Posterior cingulate gyrus (tissue), 11 donors: ENCODE results near the gene SLC25A29.
"Not testable (repeated sequence)": the region's sequence is repeated elsewhere in the genome, so short reads cannot be mapped to it uniquely, and the experiment has no call there.

ENCODE experiments used
- DNase-seq, 10 donors: peaks; one replicate each; pipeline versions ENCODE4 v3.0.0 to v3.0.0-alpha.2; 2020 to 2021; ENCODE audit warnings: mixed read lengths in 3 of 10
- intact Hi-C: fragments of 100-400 bp; cut with DNase I; formaldehyde crosslinking; loops from one replicate; pipeline ENCODE4 v1.15.1; 2023

The SLC25A29 gene

GRCh38 chr14:100306101-100306997 lies at the start of gene SLC25A29:
Gene SLC25A29, minus strand, starts transcription at chr14:100306444. Its CDS starts 212 bp downstream, at chr14:100306232.
- peak; percentile 86 to 99 (median 91) for DNase-seq
- intact Hi-C loops: loop anchor here (2.0 to 10.0 kb wide), 4 partner anchors 34 to 322 kb away; partner anchors contain the start of gene WDR25

GRCh38 chr14:100350986-100351385 lies 44.7 kb upstream of the SLC25A29 start:
- intact Hi-C loops: no loop called here
- no peak for DNase-seq

GRCh38 chr14:100350276-100350926 lies 44.2 kb upstream of the SLC25A29 start:
- intact Hi-C loops: no loop called here
- no peak for DNase-seq

GRCh38 chr14:100348784-100349685 lies 42.8 kb upstream of the SLC25A29 start:
- no peak for DNase-seq
- intact Hi-C loops: no loop called here

GRCh38 chr14:100348253-100348729 lies 42.0 kb upstream of the SLC25A29 start:
- intact Hi-C loops: no loop called here
- DNase-seq: no peak

- intact Hi-C loops: no loop called here
- no peak for DNase-seq
Measured at GRCh38 chr14:100346306-100347091, 40.3 kb upstream of the SLC25A29 start.

- intact Hi-C loops: no loop called here
- no peak for DNase-seq
Measured at GRCh38 chr14:100345711-100346110, 39.5 kb upstream of the SLC25A29 start.

- intact Hi-C loops: not testable (repeated sequence)
- DNase-seq: peak in 1 of 10 donors; percentile 37
Measured at GRCh38 chr14:100344657-100345056, 38.4 kb upstream of the SLC25A29 start.

GRCh38 chr14:100342826-100343225 lies 36.6 kb upstream of the SLC25A29 start:
- peak in 1 of 10 donors; percentile 23 for DNase-seq
- intact Hi-C loops: not testable (repeated sequence)

- intact Hi-C loops: no loop called here
- peak in 3 of 10 donors; percentile 39 to 58 (median 47) for DNase-seq
Measured at GRCh38 chr14:100342195-100342594, 36.0 kb upstream of the SLC25A29 start.

- intact Hi-C loops: loop anchor here (2.0 kb wide), 1 partner anchor 35 kb away; the partner anchor contains the start of gene SLC25A29
- DNase-seq: peak in 3 of 10 donors; percentile 48 to 83 (median 60)
Measured at GRCh38 chr14:100341301-100342031, 35.2 kb upstream of the SLC25A29 start.

GRCh38 chr14:100340423-100340813 lies 34.2 kb upstream of the SLC25A29 start:
- DNase-seq: peak in 2 of 10 donors; percentile 22 to 46
- intact Hi-C loops: loop anchor here (2.0 kb wide), 1 partner anchor 34 kb away; the partner anchor contains the start of gene SLC25A29

GRCh38 chr14:100339766-100340422 lies 33.6 kb upstream of the SLC25A29 start:
- intact Hi-C loops: loop anchor here (2.0 kb wide), 1 partner anchor 33 kb away; the partner anchor contains the start of gene SLC25A29
- peak in 2 of 10 donors; percentile 24 to 46 for DNase-seq

GRCh38 chr14:100336618-100337530 lies 30.6 kb upstream of the SLC25A29 start:
- DNase-seq: peak in 3 of 10 donors; percentile 47 to 70 (median 53)
- intact Hi-C loops: no loop called here

GRCh38 chr14:100334904-100335303 lies 28.7 kb upstream of the SLC25A29 start:
- DNase-seq: peak in 3 of 10 donors; percentile 84 to 87 (median 87)
- intact Hi-C loops: no loop called here

- intact Hi-C loops: no loop called here
- peak in 3 of 10 donors; percentile 13 to 80 (median 54) for DNase-seq
Measured at GRCh38 chr14:100333827-100334226, 27.6 kb upstream of the SLC25A29 start.

- intact Hi-C loops: no loop called here
Measured at GRCh38 chr14:100333311-100333710, 27.1 kb upstream of the SLC25A29 start.

More at GRCh38 chr14:100333311-100333710, 27.1 kb upstream of the SLC25A29 start:
- peak in 2 of 10 donors; percentile 6 to 69 for DNase-seq
